B cell (primary cell): ENCODE results near the gene MST1. TPM values are rescaled to one million over a fixed set of nuclear protein-coding genes. Genes with fewer than 3 reads are reported as not detected.

Source experiments
- ATAC-seq: fragments of 200-7000 bp; cut with Tn5 transposase; one replicate; pipeline ENCODE4 v1.10.0; 2021; ENCODE audit warnings: low read depth, mild to moderate bottlenecking, moderate number of reproducible peaks, moderate library complexity
- CTCF ChIA-PET: fragments of 350-600 bp; sonication (Branson Sonifier 250); formaldehyde crosslinking; loops from one replicate; lab custom pipeline; 2021; ENCODE audit warnings: antibody characterized with exemption, inconsistent platforms; lab: Charles Lee
- POLR2A ChIA-PET: fragments of 350-600 bp; sonication (Branson Sonifier 250); formaldehyde crosslinking; loops from one replicate; lab custom pipeline; 2021; ENCODE audit warnings: antibody characterized with exemption; lab: Charles Lee
- DNase-seq: peaks from one replicate; pipeline ENCODE4 v3.0.0; 2013
- H2AFZ ChIP-seq: 2 replicates; pipeline ENCODE4 v1.6.1; 2012; ENCODE audit warnings: mild to moderate bottlenecking, low read depth, low read length; ENCODE audit not compliant: insufficient read depth, poor library complexity, severe bottlenecking
- H3K27ac ChIP-seq, 2 donors: 1 replicate in 1 of 2; 2 replicates in 1 of 2; pipeline ENCODE4 v1.5.1; 2012 to 2013; ENCODE audit warnings: low read length in 2 of 2, mild to moderate bottlenecking in 2 of 2, moderate library complexity in 1 of 2
- H3K27me3 ChIP-seq, 4 experiments: fragments of 200-600 bp in 1 of 4; sonication (generic) in 1 of 4; replicated peaks in 1 of 4; 1 replicate in 2 of 4; 2 replicates in 2 of 4; pipeline versions ENCODE4 v1.6.1 to v1.7.0; 2013 to 2016; ENCODE audit warnings: low read length in 3 of 4, mild to moderate bottlenecking in 2 of 4, mixed read lengths in 1 of 4, moderate library complexity in 1 of 4; ENCODE audit not compliant: insufficient read depth in 4 of 4, control insufficient read depth in 3 of 4; ENCODE audit errors: control extremely low read depth in 1 of 4
- H3K36me3 ChIP-seq, 2 experiments: replicated peaks in 1 of 2; 1 replicate in 1 of 2; 2 replicates in 1 of 2; pipeline versions ENCODE4 v1.6.1 to v1.7.1; 2013; ENCODE audit warnings: low read length in 1 of 2; ENCODE audit not compliant: insufficient read depth in 2 of 2, control insufficient read depth in 1 of 2; ENCODE audit errors: control extremely low read depth in 1 of 2, extremely low read depth in 1 of 2
- H3K4me1 ChIP-seq, 2 donors: fragments of 200-600 bp in 1 of 2; sonication (generic) in 1 of 2; 1 replicate in 1 of 2; 2 replicates in 1 of 2; pipeline versions ENCODE4 v1.5.1 to v1.6.1; 2013 to 2017; ENCODE audit warnings: low read length in 2 of 2; ENCODE audit not compliant: control insufficient read depth in 2 of 2, insufficient read depth in 2 of 2
- H3K4me2 ChIP-seq: replicated peaks from 2 replicates; pipeline ENCODE3; 2012; ENCODE audit warnings: mild to moderate bottlenecking, low read depth, low read length; ENCODE audit not compliant: poor library complexity, severe bottlenecking
- H3K4me3 ChIP-seq, 5 experiments: fragments of 200-600 bp in 1 of 5; sonication (generic) in 1 of 5; 1 replicate in 3 of 5; 2 replicates in 2 of 5; pipeline versions ENCODE4 v1.5.1 to v1.7.0; 2011 to 2016; ENCODE audit warnings: low read length in 4 of 5, mild to moderate bottlenecking in 4 of 5, low read depth in 2 of 5, control low read depth in 1 of 5, moderate library complexity in 1 of 5; ENCODE audit not compliant: insufficient read depth in 1 of 5; ENCODE audit errors: control extremely low read depth in 1 of 5, extremely low read depth in 1 of 5
- H3K79me2 ChIP-seq: fragments of 200-600 bp; sonication (generic); one replicate; pipeline ENCODE4 v1.6.0; 2016; ENCODE audit warnings: low read length; ENCODE audit not compliant: control insufficient read depth, insufficient read depth
- H3K9ac ChIP-seq: fragments of 200-600 bp; sonication (generic); 2 replicates; pipeline ENCODE4 v1.6.1; 2017; ENCODE audit warnings: mild to moderate bottlenecking, low read length, moderate library complexity
- H3K9me3 ChIP-seq, 3 donors: one replicate each; pipeline versions ENCODE4 v1.6.1 to v1.7.1; 2013; ENCODE audit warnings: low read length in 2 of 3; ENCODE audit not compliant: control insufficient read depth in 2 of 3, insufficient read depth in 1 of 3; ENCODE audit errors: control extremely low read depth in 1 of 3
- H4K20me1 ChIP-seq: 2 replicates; pipeline ENCODE4 v1.6.0; 2012; ENCODE audit warnings: mild to moderate bottlenecking, low read length; ENCODE audit not compliant: insufficient read depth, control insufficient read depth, poor library complexity, severe bottlenecking
- H3K27ac Mint-ChIP-seq: one replicate; pipeline ENCODE4 v1.8.0; 2021; ENCODE audit warnings: mixed read lengths
- H3K27me3 Mint-ChIP-seq: one replicate; pipeline ENCODE4 v1.8.0; 2021; ENCODE audit warnings: mixed read lengths
- H3K4me1 Mint-ChIP-seq: one replicate; pipeline ENCODE4 v1.8.0; 2021; ENCODE audit warnings: mixed read lengths
- H3K4me3 Mint-ChIP-seq: one replicate; pipeline ENCODE4 v1.8.0; 2021; ENCODE audit warnings: mixed read lengths
- H3K9me3 Mint-ChIP-seq: one replicate; pipeline ENCODE4 v1.8.0; 2022; ENCODE audit warnings: mixed read lengths; ENCODE audit not compliant: insufficient read depth
- EZH2 ChIP-seq: IDR thresholded peaks from 2 replicates; pipeline ENCODE4 v1.6.1; 2012; ENCODE audit warnings: borderline replicate concordance, low read depth, mild to moderate bottlenecking, moderate library complexity, low read length; ENCODE audit not compliant: insufficient read depth, poor library complexity, severe bottlenecking
- WGBS: methylation state at CpG from one replicate; pipeline ENCODE4 v1.1.5; 2013; ENCODE audit warnings: missing lambda C conversion rate; ENCODE audit not compliant: insufficient coverage; 5-methylcytosine and 5-hydroxymethylcytosine counted together
- intact Hi-C: fragments of 100-400 bp; cut with micrococcal nuclease; formaldehyde crosslinking; loops from one replicate; pipeline ENCODE4 v1.10.0; 2022
- polyA plus RNA-seq: library from polyadenylated mRNA; depleted of rRNA; stranded (reverse); fragments of >200 nt; gene quantifications from 2 replicates; pipeline ENCODE4 v1.2.3, GENCODE V29; 2012
- total RNA-seq, 2 donors: library from RNA; stranded (reverse); fragments of 120-200 nt in 1 of 2; gene quantifications; 1 replicate in 1 of 2; 2 replicates in 1 of 2; pipeline versions ENCODE4 v1.2.3 to v1.2.4, GENCODE V29; 2013 to 2022
- TF ChIP-seq, protein P1 (sequence below): fragments of 200-600 bp; IDR thresholded peaks from one replicate; pipeline ENCODE4 v1.8.0; 2022; ENCODE audit warnings: antibody characterized with exemption, mild to moderate bottlenecking

The MST1 gene
- total and polyA plus RNA-seq, 2 donors (not counting 1 experiment from before 2014, with no cell fraction given) = 14.5 to 26.4 TPM

DNA sequence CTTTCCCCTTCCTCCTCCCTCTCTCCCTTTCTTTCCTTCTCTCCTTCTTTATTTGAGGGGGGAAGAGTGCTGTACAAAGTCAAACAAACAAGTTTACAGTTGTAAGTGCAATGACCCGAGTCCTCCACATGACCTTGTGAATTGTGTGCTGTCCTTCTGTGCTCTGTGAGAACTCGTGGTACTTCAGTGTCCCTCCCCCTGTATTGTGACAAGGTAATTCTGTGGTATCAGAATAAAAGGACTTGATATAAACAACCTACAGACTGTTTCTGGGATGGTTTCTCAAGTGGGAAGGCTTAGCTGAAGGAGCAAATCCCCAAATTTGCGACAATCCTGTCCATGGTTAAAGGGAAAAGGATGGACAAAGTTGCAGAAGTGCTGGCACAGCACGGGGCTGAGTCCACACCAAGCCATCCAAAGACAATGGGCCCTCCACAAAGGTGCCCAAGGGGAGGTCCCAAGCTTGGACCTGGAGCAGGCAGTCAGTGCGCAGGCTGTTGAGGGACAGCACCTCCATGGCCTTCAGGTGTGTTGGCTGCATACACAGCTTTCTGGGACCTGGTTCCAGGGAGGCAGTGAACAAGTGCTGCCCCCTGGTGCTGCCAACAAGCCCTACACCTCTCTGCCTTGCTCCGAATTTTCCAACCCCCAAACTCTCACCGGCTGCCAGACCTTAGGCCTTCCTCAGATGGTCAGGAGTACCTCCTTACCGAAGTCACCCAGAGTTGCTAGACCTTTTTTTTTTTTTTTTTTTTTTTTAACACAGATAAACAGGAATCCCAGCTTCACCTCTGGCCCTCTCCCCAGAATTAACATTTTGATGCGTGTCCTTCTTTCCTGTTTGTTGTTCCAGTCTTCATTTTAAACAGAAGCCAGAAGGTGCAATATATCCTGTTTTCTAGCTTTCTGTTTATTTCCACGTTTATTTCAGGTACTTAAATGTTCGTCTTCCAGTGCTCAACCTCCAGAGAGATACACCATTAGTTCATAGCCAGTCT lies 17.7 kb downstream of the MST1 start:
- Histone ChIP-seq H3K27ac (no peak overlapping the region), H4K20me1 (peaks cover 4% of the 10 kb centered on the region), H3K4me1 (peaks cover 13 to 18% of the 10 kb centered on the region in 2 donors), H3K27me3 (no peaks in the 10 kb centered on the region), H3K79me2 (peaks cover 20% of the 10 kb centered on the region), H3K4me3 (no peak overlapping the region), H3K9me3 (peaks cover 0 to 5% (median 0%) of the 10 kb centered on the region in 3 donors), H3K36me3 (peaks cover 0 to 8% of the 10 kb centered on the region in 2 experiments), H2AFZ (no peak overlapping the region), H3K9ac (no peak overlapping the region), H3K4me2 (no peak overlapping the region)
- WGBS = 44% methylated on average over 9 of the region's 11 CpGs
- Mint-ChIP-seq H3K4me1 (peaks cover 30% of the 10 kb centered on the region), H3K9me3 (no peaks in the 10 kb centered on the region), H3K27ac (peak overlapping the region; percentile 76), H3K27me3 (peaks cover 3% of the 10 kb centered on the region), H3K4me3 (peak overlapping the region; percentile 84)
- peak; percentile 71 for DNase-seq
- POLR2A ChIA-PET = no interaction called here
- ATAC-seq = no peak
- TF ChIP-seq EZH2 = no peak
- TF ChIP-seq, protein P1, sequence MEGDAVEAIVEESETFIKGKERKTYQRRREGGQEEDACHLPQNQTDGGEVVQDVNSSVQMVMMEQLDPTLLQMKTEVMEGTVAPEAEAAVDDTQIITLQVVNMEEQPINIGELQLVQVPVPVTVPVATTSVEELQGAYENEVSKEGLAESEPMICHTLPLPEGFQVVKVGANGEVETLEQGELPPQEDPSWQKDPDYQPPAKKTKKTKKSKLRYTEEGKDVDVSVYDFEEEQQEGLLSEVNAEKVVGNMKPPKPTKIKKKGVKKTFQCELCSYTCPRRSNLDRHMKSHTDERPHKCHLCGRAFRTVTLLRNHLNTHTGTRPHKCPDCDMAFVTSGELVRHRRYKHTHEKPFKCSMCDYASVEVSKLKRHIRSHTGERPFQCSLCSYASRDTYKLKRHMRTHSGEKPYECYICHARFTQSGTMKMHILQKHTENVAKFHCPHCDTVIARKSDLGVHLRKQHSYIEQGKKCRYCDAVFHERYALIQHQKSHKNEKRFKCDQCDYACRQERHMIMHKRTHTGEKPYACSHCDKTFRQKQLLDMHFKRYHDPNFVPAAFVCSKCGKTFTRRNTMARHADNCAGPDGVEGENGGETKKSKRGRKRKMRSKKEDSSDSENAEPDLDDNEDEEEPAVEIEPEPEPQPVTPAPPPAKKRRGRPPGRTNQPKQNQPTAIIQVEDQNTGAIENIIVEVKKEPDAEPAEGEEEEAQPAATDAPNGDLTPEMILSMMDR = peak; percentile 81
- intact Hi-C loops = loop anchor here (2.0 to 5.0 kb wide), 4 partner anchors 257 to 566 kb away; partner anchors contain the start of genes GNAI2, MON1A, RHOA and TCTA
- CTCF ChIA-PET = interaction anchor here (0.7 to 5.0 kb wide), 18 partner anchors 8 to 1271 kb away, joined by 3 to 161 read pairs (median 3); partner anchors contain the start of genes BSN and USP4

DNA sequence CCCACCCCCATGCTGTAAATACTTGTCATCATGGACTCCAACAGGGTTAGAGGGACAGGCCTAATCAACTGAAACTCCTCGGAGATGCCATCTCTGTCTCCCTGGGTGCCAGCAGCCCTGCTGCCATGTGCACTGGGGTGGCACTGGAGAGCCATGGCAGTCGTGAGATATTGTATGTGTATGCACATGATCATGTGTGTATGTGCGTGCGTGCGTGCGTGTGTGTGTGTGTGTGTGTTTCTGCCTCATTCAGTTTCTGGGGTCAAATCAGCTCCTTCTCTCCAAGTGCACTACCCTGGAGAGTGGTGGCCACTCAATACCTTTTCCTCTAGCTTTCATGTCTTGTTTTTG lies 18.4 kb downstream of the MST1 start:
- no peak for TF ChIP-seq EZH2
- TF ChIP-seq, protein P1 = no peak
- no peak overlapping the region for H2AFZ ChIP-seq
- WGBS = 90% methylated on average over 2 of the region's 6 CpGs
- peaks cover 0 to 5% (median 0%) of the 10 kb centered on the region in 3 donors for H3K9me3 ChIP-seq
- DNase-seq = no peak
- H3K27me3 ChIP-seq = no peaks in the 10 kb centered on the region
- Mint-ChIP-seq H3K27ac (peak overlapping the region; percentile 26), H3K4me3 (no peak overlapping the region), H3K27me3 (peaks cover 3% of the 10 kb centered on the region), H3K4me1 (peaks cover 27% of the 10 kb centered on the region), H3K9me3 (no peaks in the 10 kb centered on the region)
- ATAC-seq = no peak
- H3K9ac ChIP-seq = no peak overlapping the region
- H3K36me3 ChIP-seq = peaks cover 0 to 3% of the 10 kb centered on the region in 2 experiments
- intact Hi-C loops = loop anchor here (5.0 kb wide), 3 partner anchors 259 to 566 kb away; partner anchors contain the start of genes GNAI2, RHOA, TCTA and USP19
- no peak overlapping the region for H3K4me3 ChIP-seq
- ChIA-PET CTCF (interaction anchor here (1.1 to 5.0 kb wide), 5 partner anchors 27 to 331 kb away, joined by 3 to 161 read pairs (median 4); partner anchors contain the start of gene USP4), POLR2A (no interaction called here)
- peaks cover 15% of the 10 kb centered on the region for H3K79me2 ChIP-seq
- H3K27ac ChIP-seq = no peak overlapping the region
- no peaks in the 10 kb centered on the region for H4K20me1 ChIP-seq
- no peak overlapping the region for H3K4me2 ChIP-seq
- peaks cover 13 to 18% of the 10 kb centered on the region in 2 donors for H3K4me1 ChIP-seq
